BE2C (cell line): ENCODE measurements around the gene MIA3.

ENCODE experiments used
- DNase-seq: peaks from one replicate; pipeline ENCODE4 v3.0.0-alpha.2; 2020
- H3K27me3 ChIP-seq: fragments of 250-450 bp; sonication (Bioruptor Pico); 2 replicates; pipeline ENCODE4 v1.5.1; 2020; ENCODE audit warnings: mild to moderate bottlenecking
- H3K36me3 ChIP-seq: fragments of 250-450 bp; sonication (Bioruptor Pico); 2 replicates; pipeline ENCODE4 v1.5.1; 2020; ENCODE audit warnings: mild to moderate bottlenecking
- H3K4me1 ChIP-seq: fragments of 250-450 bp; sonication (Bioruptor Pico); 2 replicates; pipeline ENCODE4 v1.5.1; 2020
- H3K4me3 ChIP-seq: 2 replicates; pipeline ENCODE4 v1.5.1; 2011; ENCODE audit warnings: low read depth, low read length
- H3K9me3 ChIP-seq: fragments of 250-450 bp; sonication (Bioruptor Pico); 2 replicates; pipeline ENCODE4 v1.5.1; 2020
- CTCF ChIP-seq: IDR thresholded peaks from 2 replicates; pipeline ENCODE4 v1.5.1; 2012; ENCODE audit warnings: mild to moderate bottlenecking, low read depth, low read length

The MIA3 gene

GRCh38 chr1:222583079-222583478, 34.8 kb upstream of the MIA3 start:
- no peak overlapping the region for H3K4me3 ChIP-seq
- H3K36me3 ChIP-seq: peaks cover 22% of the 10 kb centered on the region
- H3K4me1 ChIP-seq: no peaks in the 10 kb centered on the region
- no peak for DNase-seq
- no peaks in the 10 kb centered on the region for H3K9me3 ChIP-seq
- H3K27me3 ChIP-seq: no peaks in the 10 kb centered on the region
- no peak for TF ChIP-seq CTCF

GRCh38 chr1:222586842-222587241, 31.1 kb upstream of the MIA3 start:
- Histone ChIP-seq H3K36me3 (peaks cover 22% of the 10 kb centered on the region), H3K4me1 (no peaks in the 10 kb centered on the region), H3K27me3 (no peaks in the 10 kb centered on the region), H3K4me3 (no peak overlapping the region), H3K9me3 (no peaks in the 10 kb centered on the region)
- no peak for DNase-seq
- TF ChIP-seq CTCF: no peak

GRCh38 chr1:222588135-222588534, 29.8 kb upstream of the MIA3 start:
- H3K4me1 ChIP-seq: no peaks in the 10 kb centered on the region
- H3K36me3 ChIP-seq: peaks cover 11% of the 10 kb centered on the region
- no peak overlapping the region for H3K4me3 ChIP-seq
- no peak for TF ChIP-seq CTCF
- no peaks in the 10 kb centered on the region for H3K9me3 ChIP-seq
- H3K27me3 ChIP-seq: no peaks in the 10 kb centered on the region
- no peak for DNase-seq

GRCh38 chr1:222589462-222590302, 28.2 kb upstream of the MIA3 start, which contains the start of gene TAF1A:
TAF1A (minus strand) TSS chr1:222589933.
- peak; percentile 78 for DNase-seq
- Histone ChIP-seq H3K4me3 (peak within 1 kb of the TSS; percentile 96), H3K9me3 (no peaks in the 10 kb centered on the region), H3K27me3 (no peaks in the 10 kb centered on the region), H3K4me1 (no peaks in the 10 kb centered on the region), H3K36me3 (peaks cover 7% of the 10 kb centered on the region)
- no peak for TF ChIP-seq CTCF

- no peak overlapping the region for H3K4me3 ChIP-seq
- no peak for DNase-seq
- H3K36me3 ChIP-seq: peaks cover 1% of the 10 kb centered on the region
- H3K4me1 ChIP-seq: no peaks in the 10 kb centered on the region
- TF ChIP-seq CTCF: no peak
- no peaks in the 10 kb centered on the region for H3K9me3 ChIP-seq
- no peaks in the 10 kb centered on the region; the same call in none of the 2 replicates for H3K27me3 ChIP-seq
These were observed 25.7 kb upstream of the MIA3 start for GRCh38 chr1:222592171-222592570.

GRCh38 chr1:222594789-222595188, 23.1 kb upstream of the MIA3 start:
- H3K4me1 ChIP-seq: no peaks in the 10 kb centered on the region
- H3K9me3 ChIP-seq: no peaks in the 10 kb centered on the region
- no peaks in the 10 kb centered on the region for H3K36me3 ChIP-seq
- no peak for TF ChIP-seq CTCF
- peaks cover 10% of the 10 kb centered on the region for H3K27me3 ChIP-seq
- DNase-seq: no peak
- H3K4me3 ChIP-seq: no peak overlapping the region
